K562 (cell line): ENCODE results near the gene GABRD. TPM values are rescaled to one million over a fixed set of nuclear protein-coding genes. Genes with fewer than 3 reads are reported as not detected.

Experiments
- ATAC-seq: fragments of 200-7000 bp; cut with Tn5 transposase; 3 replicates; pipeline ENCODE4 v1.9.1; 2020; ENCODE audit warnings: moderate library complexity
- BruUV-seq: library from RNA; stranded (reverse); fragments of 400-500 nt; replicated peaks from 2 replicates; lab custom pipeline; 2021; lab: Mats Ljungman, UMichigan
- CTCF ChIA-PET: fragments of 300-600 bp; formaldehyde crosslinking; extraction: SDS; loops from one replicate; lab custom pipeline; 2021; ENCODE audit warnings: low intra/inter-chr PET ratio; lab: Yijun Ruan, JAX
- POLR2A ChIA-PET: fragments of 300-600, 350-650 bp; sonication (Branson Sonifier 250); formaldehyde crosslinking; extraction: SDS; loops from one replicate; lab custom pipeline; 2021; ENCODE audit warnings: antibody characterized with exemption, inconsistent platforms; lab: Yijun Ruan, JAX
- DNase-seq, 4 experiments: peaks; one replicate each; pipeline versions ENCODE4 v3.0.0 to v3.0.0-alpha.2; 2011 to 2018; ENCODE audit warnings: low spot score in 3 of 4, mixed read lengths in 3 of 4; ENCODE audit errors: extremely low read depth in 1 of 4
- FAIRE-seq: peaks from 2 replicates; lab custom pipeline; 2011; peaks lifted over from hg19 to GRCh38; lab: Jason Lieb, UNC
- H2AFZ ChIP-seq: 2 replicates; pipeline ENCODE4 v1.6.0; 2011; ENCODE audit warnings: low read depth, low read length, control low read depth, inconsistent platforms
- H3K27ac ChIP-seq: fragments of 200-600 bp; 3 replicates; pipeline ENCODE4 v1.8.0; 2011; ENCODE audit warnings: low read depth, mild to moderate bottlenecking, control low read depth, inconsistent platforms, low read length, moderate library complexity, mixed read lengths; ENCODE audit errors: extremely low read depth
- H3K27me3 ChIP-seq, 2 experiments: fragments of 300-600 bp in 1 of 2; 2 replicates in 1 of 2; 3 replicates in 1 of 2; pipeline versions ENCODE4 v1.6.0 to v1.8.0; 2011; ENCODE audit warnings: inconsistent platforms in 2 of 2, low read length in 2 of 2, mild to moderate bottlenecking in 1 of 2, mixed read lengths in 1 of 2, moderate library complexity in 1 of 2; ENCODE audit not compliant: control insufficient read depth in 2 of 2, insufficient read depth in 2 of 2
- H3K36me3 ChIP-seq: fragments of 300-600 bp; 3 replicates; pipeline ENCODE4 v1.8.0; 2011; ENCODE audit warnings: mild to moderate bottlenecking, low read length, inconsistent platforms; ENCODE audit not compliant: control insufficient read depth, insufficient read depth
- H3K4me1 ChIP-seq, 2 experiments: fragments of 200-600 bp in 1 of 2; replicated peaks in 1 of 2; 2 replicates in 1 of 2; 3 replicates in 1 of 2; pipeline versions ENCODE4 v1.5.1 to v1.8.0; 2011; ENCODE audit warnings: inconsistent platforms in 2 of 2, low read length in 2 of 2, mild to moderate bottlenecking in 1 of 2, mixed read lengths in 1 of 2, moderate library complexity in 1 of 2; ENCODE audit not compliant: control insufficient read depth in 2 of 2, insufficient read depth in 2 of 2
- H3K4me2 ChIP-seq: 2 replicates; pipeline ENCODE4 v1.6.1; 2011; ENCODE audit warnings: low read length, control low read depth, inconsistent platforms, mixed read lengths; ENCODE audit not compliant: insufficient read depth
- H3K4me3 ChIP-seq: fragments of 200-600 bp; sonication (generic), shearing (Covaris generic); 2 replicates; pipeline ENCODE4 v1.5.1; 2016; ENCODE audit warnings: control low read depth, inconsistent platforms
- H3K79me2 ChIP-seq: fragments of 200-600 bp; 3 replicates; pipeline ENCODE4 v1.8.0; 2011; ENCODE audit warnings: low read length, inconsistent platforms; ENCODE audit not compliant: control insufficient read depth, insufficient read depth
- H3K9ac ChIP-seq, 2 experiments: 2 replicates each; pipeline versions ENCODE4 v1.6.0 to v1.6.1; 2011; ENCODE audit warnings: low read depth in 2 of 2, low read length in 2 of 2, control low read depth in 1 of 2, inconsistent platforms in 1 of 2, mild to moderate bottlenecking in 1 of 2, mixed read lengths in 1 of 2; ENCODE audit not compliant: insufficient read depth in 1 of 2
- H3K9me1 ChIP-seq: one replicate; pipeline ENCODE4 v1.6.0; 2011; ENCODE audit warnings: inconsistent platforms, mild to moderate bottlenecking, low read length, moderate library complexity; ENCODE audit not compliant: control insufficient read depth, insufficient read depth
- H3K9me3 ChIP-seq: replicated peaks from 2 replicates; pipeline ENCODE4 v1.5.1; 2011; ENCODE audit warnings: low read depth, low read length, inconsistent platforms; ENCODE audit not compliant: control insufficient read depth, insufficient read depth
- H4K20me1 ChIP-seq: replicated peaks from 2 replicates; pipeline ENCODE4 v1.6.1; 2011; ENCODE audit warnings: low read length, inconsistent platforms, mixed read lengths; ENCODE audit not compliant: control insufficient read depth, insufficient read depth
- MTA2 ChIP-seq: fragments of 450-650 bp; IDR thresholded peaks from 2 replicates; pipeline ENCODE4 v1.6.1; 2016; ENCODE audit warnings: low read depth
- NFYB ChIP-seq: IDR thresholded peaks from 2 replicates; pipeline ENCODE4 v1.6.1; 2011; ENCODE audit warnings: mild to moderate bottlenecking, moderate library complexity; ENCODE audit not compliant: insufficient read length; ENCODE audit errors: extremely low read depth
- PCBP1 ChIP-seq: fragments of 200-400 bp; formaldehyde crosslinking; IDR thresholded peaks from 2 replicates; pipeline ENCODE4 v1.6.1; 2018; ENCODE audit warnings: mild to moderate bottlenecking, low read depth, low read length; ENCODE audit not compliant: poor library complexity, severe bottlenecking
- PRPF4 ChIP-seq: fragments of 200-400 bp; formaldehyde crosslinking; IDR thresholded peaks from one replicate; pipeline ENCODE4 v1.6.1; 2017; ENCODE audit warnings: low read length, low read depth, mild to moderate bottlenecking; ENCODE audit not compliant: insufficient read depth, poor library complexity, severe bottlenecking
- SMARCA5 ChIP-seq: fragments of 450-650 bp; IDR thresholded peaks from 2 replicates; pipeline ENCODE4 v1.6.1; 2016
- STAG1 ChIP-seq: sonication (generic); formaldehyde crosslinking; IDR thresholded peaks from 2 replicates; pipeline ENCODE4 v1.5.0; 2020; ENCODE audit warnings: missing genetic modification reagents, borderline replicate concordance
- WGBS: fragments of 100-300 bp; shearing (Covaris generic); methylation state at CpG from one replicate; pipeline ENCODE4 v1.1.6; 2016; ENCODE audit warnings: low coverage, mixed read lengths; ENCODE audit not compliant: insufficient coverage; ENCODE audit errors: missing lambda C conversion rate; 5-methylcytosine and 5-hydroxymethylcytosine counted together
- in situ Hi-C: fragments of 300-500 bp; cut with MboI; formaldehyde crosslinking; loops from 4 replicates; pipeline ENCODE4 v1.15.0; 2018; ENCODE audit warnings: inconsistent platforms, mixed read lengths
- intact Hi-C: fragments of 100-400 bp; cut with micrococcal nuclease; formaldehyde crosslinking; loops from 2 replicates; pipeline ENCODE4 v1.14.2; 2022
- polyA plus RNA-seq, 8 experiments: library from polyadenylated mRNA; depleted of rRNA in 4 of 8; stranded (reverse) in 5 of 8; unstranded in 3 of 8; fragments of >200 nt; fragmentation: Nextera tagmentation in 2 of 8; fragmentation: Illumina TruSeq in 1 of 8; extraction: Ambion mirVana in 2 of 8; extraction: Trizol in 1 of 8; gene quantifications; 2 replicates each; pipeline versions ENCODE4 v1.2.1 to v1.2.3, GENCODE V29; 2011 to 2014; ENCODE audit warnings: inconsistent platforms in 1 of 8, missing spikeins in 1 of 8
- total RNA-seq, 7 experiments: library from RNA; depleted of rRNA in 6 of 7; stranded (reverse); fragments of >200 nt in 6 of 7; fragmentation: Illumina TruSeq in 2 of 7; extraction: Trizol in 2 of 7; gene quantifications; 2 replicates each; pipeline versions ENCODE4 v1.2.1 to v1.2.3, GENCODE V29; 2011 to 2021; ENCODE audit warnings: low replicate concordance in 1 of 7
- TF ChIP-seq, protein P1 (sequence below): sonication (generic); formaldehyde crosslinking; IDR thresholded peaks from 2 replicates; pipeline ENCODE4 v1.9.0; 2022; ENCODE audit warnings: mild to moderate bottlenecking, missing genetic modification reagents
- TF ChIP-seq, protein P2 (sequence below): fragments of 450-650 bp; formaldehyde crosslinking; IDR thresholded peaks from 2 replicates; pipeline ENCODE4 v1.4.0; 2020; ENCODE audit warnings: mild to moderate bottlenecking, moderate library complexity
- TF ChIP-seq, protein P3 (sequence below), 2 experiments: IDR thresholded peaks in 1 of 2; conservative IDR thresholded peaks in 1 of 2; 2 replicates each; pipeline ENCODE4 v1.6.1; 2016; ENCODE audit warnings: low read depth in 2 of 2, mild to moderate bottlenecking in 1 of 2, missing compliant biosample characterization in 1 of 2, missing genetic modification characterization in 1 of 2, moderate library complexity in 1 of 2

Gene GABRD
- total and polyA plus RNA-seq, 9 of the 15 experiments (the other 6 are each of a cell fraction or from before 2014, with no cell fraction given): 0.07 TPM; not detected in 8

DNA sequence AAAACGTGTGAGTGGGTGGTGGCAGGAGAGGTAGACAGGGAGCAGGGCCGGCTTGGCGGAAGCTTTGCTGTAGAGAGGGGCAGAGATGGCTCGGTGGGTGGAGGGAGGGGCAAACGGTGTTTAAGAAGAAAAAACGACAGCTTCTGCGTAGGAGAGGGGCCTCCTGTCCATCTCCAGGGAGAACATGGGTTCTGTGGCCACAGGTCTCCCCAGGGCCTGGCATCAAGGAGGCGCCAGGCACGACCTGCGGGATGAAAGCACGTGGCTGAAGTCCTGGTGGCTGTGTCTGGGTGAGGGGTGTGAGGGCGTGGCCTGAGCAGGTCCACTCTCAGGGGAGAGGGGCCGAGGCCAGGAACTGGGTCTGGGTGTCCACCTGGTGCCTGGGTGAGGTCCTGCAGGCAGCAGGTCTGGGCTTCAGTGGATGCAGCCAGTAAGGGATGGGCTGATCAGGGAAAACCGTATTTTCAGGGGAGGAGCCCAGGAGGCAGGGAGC lies 30.1 kb downstream of the GABRD start (continued):
- TF ChIP-seq SMARCA5 (no peak), PRPF4 (no peak), MTA2 (no peak)
- TF ChIP-seq, protein P1, sequence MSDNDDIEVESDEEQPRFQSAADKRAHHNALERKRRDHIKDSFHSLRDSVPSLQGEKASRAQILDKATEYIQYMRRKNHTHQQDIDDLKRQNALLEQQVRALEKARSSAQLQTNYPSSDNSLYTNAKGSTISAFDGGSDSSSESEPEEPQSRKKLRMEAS: 0 out of 2 replicates have a peak, but pooled peaks have one; percentile 17
- TF ChIP-seq, protein P2, sequence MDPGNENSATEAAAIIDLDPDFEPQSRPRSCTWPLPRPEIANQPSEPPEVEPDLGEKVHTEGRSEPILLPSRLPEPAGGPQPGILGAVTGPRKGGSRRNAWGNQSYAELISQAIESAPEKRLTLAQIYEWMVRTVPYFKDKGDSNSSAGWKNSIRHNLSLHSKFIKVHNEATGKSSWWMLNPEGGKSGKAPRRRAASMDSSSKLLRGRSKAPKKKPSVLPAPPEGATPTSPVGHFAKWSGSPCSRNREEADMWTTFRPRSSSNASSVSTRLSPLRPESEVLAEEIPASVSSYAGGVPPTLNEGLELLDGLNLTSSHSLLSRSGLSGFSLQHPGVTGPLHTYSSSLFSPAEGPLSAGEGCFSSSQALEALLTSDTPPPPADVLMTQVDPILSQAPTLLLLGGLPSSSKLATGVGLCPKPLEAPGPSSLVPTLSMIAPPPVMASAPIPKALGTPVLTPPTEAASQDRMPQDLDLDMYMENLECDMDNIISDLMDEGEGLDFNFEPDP (CRISPR knock-in tag): no peak

DNA sequence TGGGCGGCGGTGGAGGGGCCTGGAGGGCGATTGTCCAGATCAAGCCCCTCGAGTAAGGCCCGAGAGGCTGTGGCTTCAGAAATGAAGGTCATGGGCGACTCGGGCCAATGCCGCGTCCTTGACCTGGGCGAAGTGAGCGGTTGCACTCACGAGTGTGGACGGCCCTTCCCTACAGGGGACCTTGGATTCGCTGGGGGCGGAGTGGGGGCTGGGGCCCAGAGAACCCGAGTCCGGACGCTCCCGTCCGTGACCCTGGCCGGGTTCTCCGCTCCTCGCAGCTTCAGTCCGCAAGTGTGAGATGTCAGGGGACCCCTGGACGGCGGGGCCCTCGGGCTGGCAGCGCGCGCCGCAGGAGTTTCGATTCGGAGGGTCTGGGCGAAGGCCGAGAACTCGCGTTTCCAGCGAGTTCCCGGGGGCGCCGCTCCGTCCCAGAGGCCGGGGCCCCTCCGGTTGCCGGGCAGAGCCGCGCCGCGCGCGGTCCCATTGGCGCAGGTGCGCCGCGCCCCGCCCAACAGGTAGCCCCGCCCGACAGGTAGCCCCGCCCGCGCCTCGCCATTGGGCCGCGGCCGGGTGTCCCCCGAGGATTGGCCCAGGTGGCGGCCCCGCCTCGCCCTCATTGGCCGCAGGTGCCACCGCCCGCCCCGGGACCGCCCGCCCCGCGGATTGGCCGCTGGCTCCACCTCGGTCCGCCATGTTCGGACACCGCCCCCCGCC lies 30.7 kb downstream of the GABRD start, which contains the start of gene PRKCZ:
PRKCZ (plus strand) TSS at position 694 of the 714 bp plus-strand sequence. CDS start 220 bp downstream, outside the sequence.
- intact Hi-C loops: no loop called here

More for the DNA sequence above, 30.7 kb downstream of the GABRD start, which contains the start of gene PRKCZ:
- Histone ChIP-seq H3K27me3 (peaks cover 4 to 52% of the 10 kb centered on the region in 2 experiments; a peak in 3 of 5 replicates), H3K36me3 (no peaks in the 10 kb centered on the region), H3K27ac (no peak within 1 kb of the TSS)
- DNase-seq: peak; percentile 45 to 77 (median 75)
- peak; percentile 25 for TF ChIP-seq PCBP1
- 0 out of 2 replicates have a peak, but pooled peaks have one; percentile 2 for TF ChIP-seq STAG1 (CRISPR knock-in tag)
- peak; percentile 31 for TF ChIP-seq NFYB
- TF ChIP-seq, protein P3, sequence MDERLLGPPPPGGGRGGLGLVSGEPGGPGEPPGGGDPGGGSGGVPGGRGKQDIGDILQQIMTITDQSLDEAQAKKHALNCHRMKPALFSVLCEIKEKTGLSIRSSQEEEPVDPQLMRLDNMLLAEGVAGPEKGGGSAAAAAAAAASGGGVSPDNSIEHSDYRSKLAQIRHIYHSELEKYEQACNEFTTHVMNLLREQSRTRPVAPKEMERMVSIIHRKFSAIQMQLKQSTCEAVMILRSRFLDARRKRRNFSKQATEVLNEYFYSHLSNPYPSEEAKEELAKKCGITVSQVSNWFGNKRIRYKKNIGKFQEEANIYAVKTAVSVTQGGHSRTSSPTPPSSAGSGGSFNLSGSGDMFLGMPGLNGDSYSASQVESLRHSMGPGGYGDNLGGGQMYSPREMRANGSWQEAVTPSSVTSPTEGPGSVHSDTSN (CRISPR knock-in tag; IDR thresholded peaks at IDR 0.05; ENCODE audit: low read depth): no peak
- TF ChIP-seq, protein P3 (tag; conservative IDR thresholded peaks at IDR 0.05; ENCODE audit: low read depth): no peak
- TF ChIP-seq, all 486 proteins: peak for 3
- Histone ChIP-seq H3K4me1 (peaks cover 0 to 66% of the 10 kb centered on the region in 2 experiments; a peak in 2 of 5 replicates), H3K4me3 (peak within 1 kb of the TSS; percentile 19; the same call in 1 of the 2 replicates), H4K20me1 (peaks cover 16% of the 10 kb centered on the region), H3K9me3 (no peaks in the 10 kb centered on the region), H3K9ac (no peak within 1 kb of the TSS), H3K4me2 (0 out of 2 replicates have a peak within 1 kb of the TSS, but pooled peaks have one; percentile 2), H3K9me1 (peaks cover 3% of the 10 kb centered on the region), H2AFZ (no peak within 1 kb of the TSS), H3K79me2 (no peaks in the 10 kb centered on the region)
- FAIRE-seq: no peak
- ChIA-PET CTCF (no interaction called here), POLR2A (no interaction called here)
- BruUV-seq: no TSS peak
- WGBS: 50% methylated on average over 29 of the region's 83 CpGs
- in situ Hi-C loops: no loop called here
- peak; percentile 66 for ATAC-seq
